GM21381 (cell line): ENCODE measurements around the gene PDCD2.
A peak's percentile ranks its signal among the peaks of the same experiment; 100 is the strongest.
"Not testable (repeated sequence)": the region's sequence is repeated elsewhere in the genome, so short reads cannot be mapped to it uniquely, and the experiment has no call there.

ENCODE experiments used
- ATAC-seq: cut with Tn5 transposase; IDR thresholded peaks from one replicate; pipeline ENCODE4 v1.9.1; 2021; ENCODE audit warnings: mild to moderate bottlenecking, moderate library complexity; ENCODE audit not compliant: unreplicated experiment

The PDCD2 gene

DNA sequence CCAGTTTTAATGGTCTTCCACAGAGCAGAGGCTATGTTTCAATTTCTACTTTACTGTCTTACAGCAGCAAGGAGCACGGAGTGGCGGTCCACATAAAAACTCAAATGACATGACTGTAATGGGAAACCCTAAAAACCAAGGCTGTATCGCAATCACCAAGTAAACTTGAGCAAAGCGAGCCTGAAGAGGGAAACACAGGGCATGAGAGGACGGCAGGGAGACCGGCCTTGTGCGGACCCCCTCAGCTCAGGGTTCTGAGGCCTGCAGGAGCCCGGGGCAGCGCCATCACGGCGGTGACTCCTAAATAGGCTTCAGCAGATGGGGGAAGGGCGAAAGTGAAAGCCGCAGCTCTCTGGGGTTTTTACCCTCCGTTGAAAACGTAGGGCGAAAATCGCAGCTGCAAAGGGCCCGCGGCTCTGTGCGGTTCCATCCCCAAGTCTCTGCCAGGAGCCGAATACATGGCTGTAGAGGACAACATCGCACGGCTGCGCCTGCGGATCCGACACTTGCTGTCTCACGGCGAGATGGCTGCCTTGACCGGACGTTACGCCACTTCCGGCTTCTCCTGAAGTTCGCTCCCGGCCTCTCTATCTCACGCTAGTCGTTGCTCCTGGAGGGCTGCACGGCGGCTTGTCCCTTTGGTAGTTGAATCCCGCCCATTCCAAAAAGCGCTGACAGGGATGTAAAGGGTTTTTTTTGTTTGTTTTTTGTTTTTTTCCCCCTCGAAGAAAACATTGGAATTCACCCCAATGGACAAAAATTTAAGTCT, 31.5 kb downstream of the PDCD2 start, which contains the start of gene PSMB1:
TSS of gene PSMB1 (minus strand) at position 543 of the 769 bp plus-strand sequence. CDS start at position 478, 65 bp downstream.
- peak; percentile 51 for ATAC-seq

DNA sequence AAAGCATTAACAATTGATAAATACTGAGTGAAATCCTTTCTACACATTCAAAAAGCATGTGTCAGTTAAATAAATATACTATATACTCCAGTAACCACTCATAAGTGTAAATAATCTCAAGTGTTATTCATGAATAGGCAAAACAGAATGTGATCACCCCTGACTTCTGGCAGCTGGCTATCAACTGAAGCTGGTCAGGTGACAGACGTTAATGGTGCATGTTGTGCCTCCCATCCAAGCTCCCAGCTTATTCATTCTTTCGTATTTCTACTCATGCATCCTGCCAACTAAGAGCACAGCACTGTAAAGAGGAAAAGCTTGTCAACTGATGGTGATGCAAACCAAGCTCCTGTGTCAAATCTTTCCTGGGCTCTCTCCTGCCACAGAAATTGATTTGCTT, 39.0 kb downstream of the PDCD2 start:
- ATAC-seq: no peak

DNA sequence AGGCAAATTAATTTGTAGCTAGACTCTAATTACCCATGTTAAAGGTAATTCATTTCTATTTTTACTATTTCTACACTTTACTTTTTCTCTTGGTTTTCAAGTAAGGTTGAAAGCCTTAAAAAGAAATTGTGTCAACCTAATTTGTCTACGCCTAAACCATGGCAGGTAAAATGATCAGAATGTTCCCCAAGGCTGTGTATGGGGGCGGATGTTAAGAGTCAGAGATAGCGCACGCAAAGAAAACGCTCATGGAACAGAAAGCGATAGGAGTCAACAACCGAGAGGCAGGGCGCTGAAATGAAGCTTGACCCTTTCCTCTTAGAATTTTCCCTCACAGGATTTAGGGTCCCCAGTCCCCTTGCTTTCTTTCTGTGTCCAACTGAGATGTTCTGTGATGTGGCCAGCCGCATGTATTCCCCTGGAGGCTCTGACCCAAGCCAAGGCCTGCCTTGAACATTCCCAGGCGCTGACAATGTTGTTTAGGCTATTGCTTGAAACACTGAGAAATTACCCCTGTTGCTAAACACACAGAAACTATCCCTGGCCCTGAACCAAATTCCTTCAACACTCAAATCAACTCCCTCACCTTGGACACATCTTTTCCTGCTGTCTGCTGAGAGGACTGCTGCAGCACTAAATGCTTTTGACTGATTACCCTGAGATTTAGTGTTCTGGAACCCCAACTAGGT, 42.3 kb downstream of the PDCD2 start:
- ATAC-seq: no peak

DNA sequence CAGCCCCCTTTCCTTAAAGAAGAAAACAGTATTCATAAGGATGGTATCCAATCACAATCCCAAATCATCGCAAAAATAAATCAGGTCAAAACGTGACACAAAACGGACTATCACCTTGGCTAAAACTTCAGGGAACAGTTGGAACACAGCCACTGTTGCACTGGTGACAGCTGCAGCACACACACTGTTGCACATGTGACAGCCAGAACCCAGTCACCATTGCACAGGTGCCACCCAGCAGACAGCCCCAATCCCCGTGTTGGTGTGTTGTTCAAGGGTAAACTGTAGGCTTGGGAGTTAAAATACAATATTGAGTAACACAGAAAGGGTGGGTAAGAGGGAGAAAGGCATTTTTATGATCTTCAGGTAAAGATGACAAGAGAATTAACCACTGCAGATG, 47.1 kb downstream of the PDCD2 start:
- ATAC-seq: no peak

DNA sequence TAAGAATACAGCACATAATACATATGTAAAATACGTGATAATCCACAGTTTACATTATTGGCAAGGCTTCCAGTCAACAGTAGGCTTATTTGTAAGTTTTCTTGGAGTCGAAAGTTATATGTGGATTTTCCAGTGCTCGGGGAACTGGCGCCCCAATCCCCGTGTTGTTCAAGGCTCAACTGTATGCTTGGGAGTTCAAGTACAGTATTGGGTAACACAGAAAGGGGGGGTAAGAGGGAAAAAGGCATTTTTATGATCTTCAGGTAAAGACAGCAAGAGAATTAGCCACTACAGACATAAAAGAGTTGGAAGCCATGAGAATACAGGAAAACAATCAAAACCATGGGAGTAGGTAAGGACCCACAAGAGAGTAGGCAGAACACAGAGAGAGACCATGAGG, 47.8 kb downstream of the PDCD2 start:
- no peak for ATAC-seq

DNA sequence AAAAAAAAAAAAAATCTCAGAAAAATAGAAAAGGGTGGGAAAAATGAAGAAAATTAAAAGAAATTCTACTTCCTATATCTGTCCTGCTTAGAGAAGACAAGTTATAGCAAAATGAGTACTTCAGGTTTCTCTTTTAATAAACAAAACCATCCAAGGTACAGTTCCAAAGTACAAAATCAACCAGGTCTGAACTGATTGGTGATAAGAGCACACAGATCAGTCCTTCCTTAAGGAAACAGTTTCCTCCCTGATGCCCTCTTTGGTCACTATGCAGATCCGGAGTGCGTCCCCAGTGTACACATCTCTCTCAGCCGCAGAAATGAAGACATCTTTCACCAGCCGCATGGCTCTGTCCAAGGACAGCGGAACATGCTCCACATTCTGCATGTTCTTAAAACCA, 49.4 kb downstream of the PDCD2 start:
- no peak for ATAC-seq

DNA sequence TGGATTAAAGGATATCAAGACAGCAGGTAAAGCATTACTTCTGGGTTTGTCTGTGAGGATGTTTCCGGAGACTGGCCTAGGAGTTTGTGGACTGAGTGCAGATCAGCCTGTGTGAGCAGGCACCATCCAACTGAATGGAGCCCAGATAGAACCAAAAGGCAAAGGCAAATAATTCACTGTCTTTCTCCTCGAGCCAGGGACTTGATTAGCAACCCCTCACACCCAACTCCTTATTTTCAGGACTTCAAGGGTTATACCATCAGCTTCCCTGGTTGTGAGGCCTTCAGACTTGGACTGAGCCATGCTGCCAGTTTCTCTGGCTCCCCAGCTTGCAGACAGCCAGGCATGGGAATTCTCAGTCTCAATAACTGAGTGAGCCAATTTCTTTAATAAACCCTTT, 50.6 kb downstream of the PDCD2 start:
- no peak for ATAC-seq

DNA sequence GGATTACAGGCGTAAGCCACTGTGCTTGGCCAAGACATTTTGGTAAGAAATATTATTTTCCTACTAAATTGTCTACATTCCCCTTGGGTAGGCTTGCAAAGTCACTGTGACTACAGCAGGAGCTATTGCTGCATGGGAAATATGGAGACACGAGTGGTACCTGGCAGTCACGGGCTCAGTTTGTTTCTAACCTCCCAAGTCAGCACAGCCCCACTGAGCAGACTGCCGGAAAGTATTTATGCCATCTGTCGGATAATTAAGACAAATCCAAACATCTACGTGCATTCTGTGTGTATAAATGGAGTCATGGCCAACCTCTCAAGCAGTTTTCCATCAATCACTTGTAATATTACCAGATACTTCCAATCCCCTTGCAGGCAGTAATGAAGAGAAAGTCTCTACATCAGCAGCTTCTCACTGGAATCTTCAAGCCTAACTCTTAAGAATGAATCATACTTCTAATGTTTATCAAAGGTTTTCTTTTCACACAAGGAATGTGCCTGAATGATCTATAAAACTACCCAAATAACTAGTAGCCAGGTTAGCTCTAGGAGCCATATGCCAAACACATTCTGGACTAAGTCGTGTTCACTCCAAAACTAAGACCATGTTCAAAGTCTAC, 51.5 kb downstream of the PDCD2 start:
- no peak for ATAC-seq

DNA sequence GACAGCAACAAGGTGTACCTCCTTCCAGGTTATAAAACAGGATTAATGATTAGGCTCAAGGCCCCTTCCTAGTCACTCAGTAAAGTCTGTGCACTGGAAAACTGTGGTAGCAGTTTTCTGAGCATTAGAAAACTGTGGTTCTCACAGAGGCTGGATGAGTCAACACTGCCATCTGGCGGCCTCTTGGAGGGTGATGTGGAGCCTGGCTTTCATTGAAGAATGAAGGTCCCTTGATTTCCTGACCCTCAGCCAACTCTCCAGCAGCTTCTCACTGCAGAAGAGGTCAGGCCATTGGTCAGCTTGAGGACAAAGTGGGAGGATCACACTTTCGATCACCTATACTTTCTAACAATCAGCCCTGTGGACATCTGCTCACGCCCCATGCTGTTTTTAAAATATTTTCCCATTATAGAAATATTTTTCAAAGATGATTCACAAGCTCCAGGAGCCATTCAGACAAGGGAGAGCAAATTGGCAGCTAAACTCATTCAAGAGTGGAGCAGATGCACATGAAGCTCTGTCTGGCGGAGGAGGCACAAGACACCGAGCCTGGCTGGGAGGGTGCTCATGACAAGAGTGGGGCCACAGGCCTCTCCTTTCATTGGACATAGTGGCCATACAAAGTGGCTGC, 54.5 kb downstream of the PDCD2 start:
- ATAC-seq: peak; percentile 69

DNA sequence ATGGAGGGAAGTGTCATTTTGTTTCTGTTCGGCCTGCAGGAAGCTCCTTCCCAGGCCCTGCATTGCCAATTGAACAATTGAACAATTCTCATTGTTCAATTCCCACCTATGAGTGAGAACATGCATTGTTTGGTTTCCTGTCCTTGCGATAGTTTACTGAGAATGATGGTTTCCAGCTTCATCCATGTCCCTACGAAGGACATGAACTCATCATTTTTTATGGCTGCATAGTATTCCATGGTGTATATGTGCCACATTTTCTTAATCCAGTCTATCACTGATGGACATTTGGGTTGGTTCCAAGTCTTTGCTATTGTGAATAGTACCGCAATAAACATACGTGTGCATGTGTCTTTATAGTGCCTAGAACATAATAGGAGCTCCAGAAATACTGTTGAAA, 56.4 kb downstream of the PDCD2 start:
- ATAC-seq: not testable (repeated sequence)

DNA sequence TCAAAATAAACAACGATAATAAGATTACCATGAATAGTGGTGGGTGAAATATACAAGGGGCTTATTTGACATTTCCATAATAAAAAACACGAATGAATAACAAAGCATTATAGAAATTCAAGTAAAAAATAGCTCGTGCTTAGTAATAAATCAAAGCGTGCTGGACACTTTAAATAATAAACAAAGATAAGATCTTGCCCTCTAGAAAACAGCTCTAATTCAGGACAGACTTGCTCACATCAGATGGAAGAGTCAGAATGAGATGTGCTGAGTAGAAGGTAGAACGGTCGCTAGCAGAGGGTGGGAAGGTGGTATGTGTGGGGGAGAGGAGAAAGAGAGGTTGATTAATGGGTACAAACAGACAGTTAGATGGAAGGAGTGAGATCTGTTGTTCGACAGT, 58.6 kb downstream of the PDCD2 start:
- no peak for ATAC-seq
